ENCODE results near the gene SYDE2. TPM values are rescaled to one million over a fixed set of nuclear protein-coding genes. Genes with fewer than 3 reads are reported as not detected.
"Not testable (repeated sequence)": the region's sequence is repeated elsewhere in the genome, so short reads cannot be mapped to it uniquely, and the experiment has no call there.

Gene SYDE2
- 1.2 TPM for polyA plus RNA-seq

DNA sequence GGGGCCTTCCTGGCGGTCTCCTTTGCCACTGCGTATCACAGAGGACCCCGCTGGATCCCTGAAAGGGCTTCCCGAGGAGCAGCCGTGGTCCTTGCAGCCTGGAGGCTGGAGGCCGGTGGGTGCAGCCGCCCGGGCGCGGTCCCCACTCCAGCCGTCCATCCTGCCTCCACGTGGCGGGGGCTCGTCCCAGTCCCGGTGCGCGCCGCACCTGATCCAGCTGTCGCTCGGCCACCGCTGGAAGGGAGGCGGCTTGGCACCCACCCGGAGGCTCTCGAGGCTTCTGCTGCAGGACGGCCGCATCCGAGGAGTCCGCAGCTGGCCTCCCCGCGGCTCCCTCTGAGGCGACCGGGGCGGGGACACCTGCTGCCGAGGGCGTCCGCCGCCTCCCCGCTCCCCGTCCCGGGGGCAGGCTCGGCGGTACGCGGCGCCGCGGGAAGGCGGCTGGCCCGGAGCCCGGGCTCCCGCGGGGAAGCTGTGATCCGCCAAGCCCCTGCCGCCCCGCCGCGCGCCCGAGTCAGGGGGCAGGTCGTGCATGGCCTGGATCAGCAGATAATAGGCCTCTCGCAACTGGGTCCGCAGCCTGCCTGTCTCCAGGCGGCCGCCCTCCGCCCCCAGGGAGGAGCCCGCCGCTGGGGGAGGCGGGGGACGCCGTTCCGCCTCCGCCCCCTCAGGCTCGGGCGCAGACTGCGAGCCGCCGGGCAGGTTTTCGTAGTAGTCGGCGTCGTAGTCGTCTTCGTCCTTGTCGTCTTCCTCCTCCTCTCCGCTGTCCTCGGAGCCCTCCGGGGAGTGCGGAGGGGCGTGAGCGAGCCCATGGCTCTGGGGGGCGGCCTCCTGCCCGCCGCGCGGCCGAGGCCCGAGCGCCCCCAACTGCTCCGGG lies at the start of gene SYDE2:
Gene SYDE2, minus strand, starts transcription at position 554 of the 877 bp plus-strand sequence. Its CDS starts 20 bp downstream, at position 534.
- H3K27ac Mint-ChIP-seq = peak within 1 kb of the TSS; percentile 88 to 98 (median 96)
- H3K27me3 Mint-ChIP-seq = peaks cover 11% of the 10 kb centered on the region
- H3K4me1 Mint-ChIP-seq = peaks cover 11 to 15% (median 14%) of the 10 kb centered on the region in 3 donors
- peak within 1 kb of the TSS; percentile 96 to 99 (median 98) for H3K4me3 Mint-ChIP-seq
- no peaks in the 10 kb centered on the region for H3K9me3 Mint-ChIP-seq
- no peaks in the 10 kb centered on the region for H3K36me3 Mint-ChIP-seq

DNA sequence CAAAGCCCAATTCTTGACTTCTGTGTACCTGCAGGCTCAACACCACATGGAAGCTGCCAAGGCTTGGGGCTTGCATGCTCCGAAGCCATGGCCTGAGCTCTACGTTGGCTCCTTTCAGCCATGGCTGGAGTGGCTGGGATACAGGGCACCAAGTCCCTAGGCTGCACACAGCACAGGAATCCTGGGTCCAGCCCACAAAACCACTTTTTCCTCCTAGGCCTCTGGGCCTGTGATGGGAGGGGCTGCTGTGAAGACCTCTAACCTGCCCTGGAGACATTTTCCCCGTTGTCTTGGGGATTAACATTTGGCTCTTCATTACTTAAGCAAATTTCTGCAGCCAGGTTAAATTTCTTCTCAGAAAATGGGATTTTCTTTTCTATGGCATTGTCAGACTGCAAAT lies 48.2 kb upstream of the SYDE2 start:
- not testable (repeated sequence) for H3K36me3 Mint-ChIP-seq

GRCh38 chr1:85245891-85246290 lies 45.1 kb upstream of the SYDE2 start:
- H3K9me3 Mint-ChIP-seq = peaks cover 0 to 3% (median 0%) of the 10 kb centered on the region in 3 donors
- H3K27me3 Mint-ChIP-seq = no peaks in the 10 kb centered on the region
- no peak overlapping the region for H3K27ac Mint-ChIP-seq
- H3K36me3 Mint-ChIP-seq = peaks cover 7% of the 10 kb centered on the region
- H3K4me3 Mint-ChIP-seq = no peak overlapping the region
- peaks cover under 1 to 3% (median 3%) of the 10 kb centered on the region in 3 donors for H3K4me1 Mint-ChIP-seq

More for the DNA sequence above, 48.2 kb upstream of the SYDE2 start:
- not testable (repeated sequence) for H3K27ac Mint-ChIP-seq, H3K4me3 Mint-ChIP-seq, H3K27me3 Mint-ChIP-seq, H3K9me3 Mint-ChIP-seq, H3K4me1 Mint-ChIP-seq

GRCh38 chr1:85245456-85245855 lies 44.6 kb upstream of the SYDE2 start:
- Mint-ChIP-seq H3K27me3 (no peaks in the 10 kb centered on the region), H3K27ac (no peak overlapping the region)

DNA sequence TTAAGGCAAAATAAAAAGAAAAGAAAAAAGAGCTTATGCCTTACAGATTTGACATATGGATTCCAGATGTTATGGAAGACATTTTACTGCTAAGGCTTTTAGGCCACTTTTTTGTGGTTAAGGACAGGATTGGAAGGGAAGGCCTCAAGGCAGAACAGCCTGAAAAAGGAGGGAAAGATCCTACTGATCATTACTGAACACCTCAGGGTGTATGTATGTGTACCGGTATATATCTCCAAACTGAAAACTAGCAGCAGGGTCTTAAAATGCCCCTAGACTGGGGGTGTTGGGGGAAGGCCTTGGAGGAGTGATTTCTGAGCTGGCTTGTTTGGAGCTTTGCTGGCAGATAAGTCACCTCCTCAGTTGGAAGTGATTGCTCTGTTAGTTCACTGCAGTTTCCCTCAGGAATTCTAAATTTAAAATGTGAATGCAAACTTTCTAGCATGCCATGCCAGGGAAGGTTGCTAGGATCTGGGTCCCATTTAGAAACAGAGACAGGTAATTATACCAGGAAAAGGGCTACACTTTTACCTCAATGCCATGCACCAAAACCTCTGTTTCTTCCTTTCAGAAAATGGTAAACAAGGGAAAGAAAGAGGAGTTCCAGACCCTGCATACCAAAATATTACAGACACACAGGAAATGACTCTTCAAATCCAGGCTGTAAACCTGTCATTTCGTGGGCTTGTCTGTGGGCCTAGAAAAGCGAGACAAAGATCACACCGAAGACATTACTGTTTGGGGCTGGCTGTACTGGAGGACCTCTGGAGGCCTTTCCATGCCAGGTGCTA lies 43.6 kb upstream of the SYDE2 start:
- Mint-ChIP-seq H3K4me1 (peaks cover 0 to 4% (median 1%) of the 10 kb centered on the region in 3 donors), H3K36me3 (peaks cover 1% of the 10 kb centered on the region), H3K9me3 (peaks cover 0 to 3% (median 0%) of the 10 kb centered on the region in 3 donors), H3K27ac (no peak overlapping the region), H3K4me3 (no peak overlapping the region), H3K27me3 (no peaks in the 10 kb centered on the region)

More at GRCh38 chr1:85245456-85245855, 44.6 kb upstream of the SYDE2 start:
- Mint-ChIP-seq H3K9me3 (peaks cover 0 to 3% (median 0%) of the 10 kb centered on the region in 3 donors), H3K36me3 (peaks cover 7% of the 10 kb centered on the region), H3K4me1 (peaks cover under 1 to 4% (median 3%) of the 10 kb centered on the region in 3 donors), H3K4me3 (no peak overlapping the region)

DNA sequence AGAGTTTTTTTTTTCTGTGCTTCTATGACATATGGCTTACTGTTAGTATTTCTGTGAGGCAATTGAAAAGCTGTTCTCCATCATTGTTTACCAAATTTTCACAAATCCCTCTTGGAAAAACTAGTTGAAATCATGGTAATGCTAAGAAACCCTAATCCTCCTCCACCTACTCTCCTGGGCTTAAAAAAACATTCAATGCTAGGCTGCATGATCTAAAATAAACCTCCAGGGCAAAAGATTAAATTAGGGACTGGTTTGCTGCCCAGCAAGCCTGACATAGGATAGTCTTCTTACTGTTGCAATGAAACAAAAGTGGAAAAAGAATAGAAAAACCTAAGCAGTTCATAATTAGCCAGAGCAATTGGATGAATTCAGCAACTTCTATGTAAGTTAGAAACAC lies 42.6 kb upstream of the SYDE2 start:
- no peaks in the 10 kb centered on the region for H3K27me3 Mint-ChIP-seq
- no peaks in the 10 kb centered on the region for H3K9me3 Mint-ChIP-seq
- peaks cover 0 to 4% (median 0%) of the 10 kb centered on the region in 3 donors for H3K4me1 Mint-ChIP-seq
- H3K4me3 Mint-ChIP-seq = no peak overlapping the region
- H3K27ac Mint-ChIP-seq = no peak overlapping the region
- H3K36me3 Mint-ChIP-seq = no peaks in the 10 kb centered on the region

DNA sequence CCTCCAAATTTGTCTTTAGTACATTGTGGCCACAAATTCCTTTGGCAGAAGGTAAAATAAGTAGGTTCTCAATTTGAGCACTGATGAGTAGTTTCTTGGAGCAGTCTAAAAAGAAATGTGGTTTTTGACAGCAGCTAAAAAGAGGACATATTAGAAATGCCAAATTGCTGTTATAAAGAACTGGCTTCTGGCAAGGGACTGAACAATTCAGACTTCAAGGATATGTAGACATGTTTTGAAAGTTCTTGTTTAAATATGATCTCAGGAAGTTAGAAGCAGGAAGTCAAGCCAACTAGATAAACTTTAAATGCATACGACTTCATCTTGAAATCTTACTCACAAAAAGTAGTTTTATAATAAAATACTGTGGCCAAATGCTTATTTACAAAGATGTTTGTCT lies 39.8 kb upstream of the SYDE2 start:
- Mint-ChIP-seq H3K27ac (peak overlapping the region in 2 of 3 donors; percentile 9 to 76), H3K9me3 (no peaks in the 10 kb centered on the region), H3K36me3 (no peaks in the 10 kb centered on the region), H3K27me3 (no peaks in the 10 kb centered on the region), H3K4me1 (peaks cover 0 to 4% (median 0%) of the 10 kb centered on the region in 3 donors), H3K4me3 (no peak overlapping the region)

DNA sequence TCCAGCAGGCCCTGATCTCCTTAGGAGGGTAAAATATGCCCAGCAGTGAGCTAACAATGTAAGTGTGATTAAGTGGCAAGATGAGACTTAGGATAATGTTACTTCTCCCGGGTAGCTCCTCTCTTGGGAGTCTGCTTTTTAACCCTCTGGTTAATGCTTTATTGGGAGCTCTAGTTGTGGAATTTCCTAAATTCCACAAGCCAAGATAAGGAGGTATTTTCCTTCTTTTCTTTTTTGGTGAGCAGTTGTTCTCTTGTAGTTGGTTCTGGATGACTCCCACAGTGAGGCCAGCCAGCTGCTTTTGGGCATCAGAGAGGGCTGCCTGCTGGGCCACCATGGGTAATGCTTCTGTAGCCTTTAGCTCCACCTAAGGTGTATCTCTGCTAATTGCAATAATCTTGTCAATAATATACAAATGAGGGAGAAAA lies 39.4 kb upstream of the SYDE2 start:
- Mint-ChIP-seq H3K27me3 (peaks cover 1% of the 10 kb centered on the region), H3K4me3 (no peak overlapping the region)

GRCh38 chr1:85237613-85238012 lies 36.8 kb upstream of the SYDE2 start:
- Mint-ChIP-seq H3K36me3 (no peaks in the 10 kb centered on the region), H3K27ac (no peak overlapping the region), H3K9me3 (no peaks in the 10 kb centered on the region), H3K4me1 (peaks cover 0 to 4% (median 0%) of the 10 kb centered on the region in 3 donors), H3K4me3 (no peak overlapping the region), H3K27me3 (peaks cover 5% of the 10 kb centered on the region)

More for the DNA sequence above, 39.4 kb upstream of the SYDE2 start:
- H3K27ac Mint-ChIP-seq = peak overlapping the region in 1 of 3 donors; percentile 76
- peaks cover 0 to 4% (median 0%) of the 10 kb centered on the region in 3 donors for H3K4me1 Mint-ChIP-seq
- no peaks in the 10 kb centered on the region for H3K9me3 Mint-ChIP-seq
- H3K36me3 Mint-ChIP-seq = no peaks in the 10 kb centered on the region

DNA sequence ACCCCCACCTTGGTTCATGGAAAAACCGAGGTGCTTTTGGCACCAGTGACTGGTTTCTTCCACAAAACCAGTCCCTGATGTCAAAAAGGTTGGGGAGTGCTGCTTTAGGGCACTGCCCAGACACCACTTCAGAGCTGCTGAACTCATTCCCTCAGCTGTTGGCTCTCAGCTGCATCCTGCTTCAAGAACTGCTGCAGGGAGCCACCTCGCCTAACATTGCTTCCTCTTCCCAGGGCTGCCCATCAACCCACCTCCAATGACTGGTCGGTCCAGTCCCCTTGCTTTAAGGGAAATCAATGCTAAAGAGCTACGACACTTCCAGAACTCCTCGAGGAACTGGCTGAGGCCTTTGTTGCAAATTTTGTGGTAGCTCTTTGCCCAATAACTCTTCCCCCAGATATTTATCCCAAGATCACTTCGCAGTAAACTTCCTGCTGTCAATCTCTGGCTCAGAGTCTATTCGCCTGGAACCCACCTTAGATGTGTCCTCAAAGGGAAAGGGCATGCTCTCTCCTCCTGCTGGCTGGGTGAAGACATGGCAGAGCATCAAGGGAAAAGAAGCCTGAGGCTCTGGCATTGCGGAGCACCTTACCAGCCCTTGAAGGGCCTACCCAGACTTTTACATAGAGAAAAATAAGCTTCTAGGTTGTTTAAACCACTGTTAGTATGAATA lies 29.6 kb upstream of the SYDE2 start:
- Mint-ChIP-seq H3K27ac (no peak overlapping the region), H3K27me3 (peaks cover 7% of the 10 kb centered on the region), H3K4me3 (no peak overlapping the region), H3K4me1 (no peaks in the 10 kb centered on the region), H3K9me3 (no peaks in the 10 kb centered on the region), H3K36me3 (no peaks in the 10 kb centered on the region)

DNA sequence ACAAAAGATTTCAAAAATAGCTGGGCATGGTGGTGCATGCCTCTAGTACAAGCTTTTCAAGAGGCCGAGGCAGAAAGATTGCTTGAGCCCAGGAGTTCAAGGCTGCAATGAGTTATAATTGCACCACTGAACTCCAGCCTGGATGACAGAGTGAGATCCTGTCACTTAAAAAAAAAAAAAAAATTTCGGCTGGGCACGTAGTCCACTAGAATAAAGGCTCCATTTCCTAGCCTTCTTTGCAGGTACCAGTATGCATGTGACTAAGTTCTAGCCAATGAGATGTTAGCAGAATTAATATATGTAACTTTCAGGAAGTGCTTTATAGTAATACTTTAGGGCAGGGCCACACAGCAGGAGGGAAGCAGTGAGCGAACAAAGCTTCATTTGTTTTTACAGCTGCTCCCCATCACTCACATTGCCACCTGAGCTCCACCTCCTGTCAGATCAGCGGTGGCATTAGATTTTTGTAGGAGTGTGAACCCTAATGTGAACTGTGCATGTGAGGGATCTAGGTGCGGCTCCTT lies 28.8 kb upstream of the SYDE2 start:
- Mint-ChIP-seq H3K9me3 (no peaks in the 10 kb centered on the region), H3K36me3 (no peaks in the 10 kb centered on the region), H3K27me3 (peaks cover 6% of the 10 kb centered on the region), H3K4me1 (no peaks in the 10 kb centered on the region), H3K27ac (no peak overlapping the region), H3K4me3 (no peak overlapping the region)

DNA sequence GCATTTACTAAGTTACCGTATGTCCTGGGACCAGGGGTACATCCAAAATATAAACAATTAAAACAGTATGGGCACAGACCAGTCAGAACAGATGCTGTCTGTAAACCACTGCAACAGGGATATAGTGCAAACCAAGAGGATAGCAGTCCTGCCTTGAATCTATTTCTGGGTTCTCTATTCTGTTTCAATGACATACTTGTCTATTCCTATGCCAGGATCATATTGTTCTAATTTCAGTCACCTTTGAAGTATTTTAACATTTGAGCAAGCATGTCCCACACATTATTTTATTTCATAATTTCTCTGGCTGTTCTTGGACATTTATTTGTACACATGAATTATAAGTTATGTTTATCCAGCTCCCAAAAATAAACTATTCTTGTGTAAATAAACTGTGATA lies 28.2 kb upstream of the SYDE2 start:
- Mint-ChIP-seq H3K27me3 (peaks cover 4% of the 10 kb centered on the region), H3K36me3 (no peaks in the 10 kb centered on the region), H3K27ac (no peak overlapping the region), H3K4me1 (no peaks in the 10 kb centered on the region), H3K9me3 (no peaks in the 10 kb centered on the region), H3K4me3 (no peak overlapping the region)

DNA sequence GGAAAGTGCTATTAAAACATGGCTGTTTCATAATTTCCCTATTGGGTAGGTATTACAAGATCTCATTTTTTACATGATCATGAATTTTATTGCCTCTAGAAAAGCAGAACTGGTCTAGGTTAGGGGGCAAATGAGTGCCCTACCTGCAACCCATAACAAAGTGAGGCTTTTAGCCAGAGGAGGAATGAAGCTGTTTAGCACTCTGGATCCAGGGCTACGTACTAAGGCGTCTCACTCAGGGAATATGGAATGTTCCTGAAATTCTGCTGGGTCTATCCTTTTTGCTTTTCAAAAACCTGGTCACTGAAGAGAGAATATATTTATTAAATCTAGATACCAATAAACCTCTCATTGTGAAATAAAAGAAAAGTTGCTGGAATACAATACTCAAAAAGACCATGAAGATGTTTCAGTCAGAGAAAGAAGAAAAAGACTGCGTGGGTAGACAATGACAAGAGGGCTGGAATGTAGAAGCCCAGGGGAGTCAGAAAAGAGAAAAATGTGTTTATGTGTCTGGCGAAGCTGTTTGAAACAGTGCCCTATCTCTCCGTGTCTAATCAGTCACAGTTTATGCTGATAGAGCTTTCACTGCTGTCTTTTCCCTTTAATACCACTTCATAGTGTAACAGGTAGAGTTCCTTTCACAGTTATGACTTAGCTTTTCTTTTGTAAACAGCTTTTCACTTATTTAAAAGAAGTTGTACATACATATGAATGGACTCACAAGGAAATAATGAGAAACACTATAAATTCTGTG lies 25.0 kb upstream of the SYDE2 start:
- no peak overlapping the region for H3K4me3 Mint-ChIP-seq
- H3K27ac Mint-ChIP-seq = no peak overlapping the region
- no peaks in the 10 kb centered on the region for H3K9me3 Mint-ChIP-seq

More for the DNA sequence above, 25.0 kb upstream of the SYDE2 start:
- Mint-ChIP-seq H3K4me1 (no peaks in the 10 kb centered on the region), H3K36me3 (no peaks in the 10 kb centered on the region), H3K27me3 (peaks cover 4% of the 10 kb centered on the region)
